ENCODE data around the gene CDK5RAP2. TPM values are rescaled to one million over a fixed set of nuclear protein-coding genes. Genes with fewer than 3 reads are reported as not detected.
"Not testable (repeated sequence)": the region's sequence is repeated elsewhere in the genome, so short reads cannot be mapped to it uniquely, and the experiment has no call there.

CDK5RAP2 gene
- total RNA-seq, 1 donor from 2014 or later, result 48.2 TPM

DNA sequence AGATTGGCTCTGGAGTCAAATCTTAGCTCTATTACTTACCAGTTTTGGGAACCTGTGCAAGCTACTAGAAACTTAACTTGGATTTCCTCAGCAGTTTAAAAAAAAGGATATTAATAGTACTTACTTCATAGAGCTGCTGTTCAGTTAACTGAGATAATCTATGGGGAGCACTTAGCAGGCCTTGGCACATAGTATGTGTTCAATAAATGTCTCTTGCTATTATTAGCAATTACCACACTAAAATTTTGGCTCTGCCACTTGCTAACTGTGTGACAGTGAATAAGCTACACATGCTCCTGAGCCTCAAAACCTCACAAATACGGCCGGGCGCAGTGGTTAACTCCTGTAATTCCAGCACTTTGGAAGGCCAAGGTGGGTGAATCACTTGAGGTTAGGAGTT, 55.9 kb downstream of the CDK5RAP2 start:
- DNase-seq (ENCODE audit: low spot score), result no peak
- intact Hi-C loops (cut with DNase I), result no loop called here

DNA sequence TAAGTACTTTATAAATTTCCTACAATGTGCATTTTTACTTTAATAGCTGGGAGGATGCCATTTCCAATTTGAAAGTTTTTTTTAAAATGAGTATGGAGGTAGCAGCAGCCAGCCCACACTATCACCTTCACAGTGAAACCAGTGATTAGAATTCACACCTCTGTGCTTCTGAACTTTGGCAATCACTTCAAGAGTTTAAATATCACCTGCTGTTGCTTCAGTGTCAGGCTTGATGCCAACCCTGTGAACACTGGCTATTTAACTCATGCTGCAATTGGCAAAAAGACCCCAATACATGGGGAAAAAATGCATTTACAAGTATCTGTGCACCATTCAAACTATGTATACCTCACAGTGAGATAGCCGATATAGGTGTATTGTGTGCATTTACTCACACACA, 57.4 kb downstream of the CDK5RAP2 start:
- intact Hi-C loops (cut with DNase I), result no loop called here
- DNase-seq (ENCODE audit: low spot score), result no peak

DNA sequence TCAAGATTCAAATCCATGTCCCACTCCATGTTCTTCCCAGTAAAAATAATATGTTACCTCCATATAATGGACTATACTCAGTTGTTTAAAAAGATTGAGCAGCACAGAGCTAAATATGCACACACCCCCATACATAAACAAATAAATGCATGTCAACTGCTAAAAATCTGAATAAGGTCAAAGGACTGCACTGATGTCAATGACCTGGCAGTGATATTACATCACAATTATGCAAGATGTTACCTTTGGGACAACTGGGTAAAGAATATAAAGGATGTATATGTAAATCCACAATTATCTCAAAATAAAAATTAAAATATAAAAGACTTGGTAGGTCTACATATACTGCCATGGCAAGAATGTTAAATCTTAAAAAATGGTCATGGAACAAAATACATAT, 57.9 kb downstream of the CDK5RAP2 start:
- no peak for DNase-seq (ENCODE audit: low spot score)
- intact Hi-C loops (cut with DNase I), result no loop called here

DNA sequence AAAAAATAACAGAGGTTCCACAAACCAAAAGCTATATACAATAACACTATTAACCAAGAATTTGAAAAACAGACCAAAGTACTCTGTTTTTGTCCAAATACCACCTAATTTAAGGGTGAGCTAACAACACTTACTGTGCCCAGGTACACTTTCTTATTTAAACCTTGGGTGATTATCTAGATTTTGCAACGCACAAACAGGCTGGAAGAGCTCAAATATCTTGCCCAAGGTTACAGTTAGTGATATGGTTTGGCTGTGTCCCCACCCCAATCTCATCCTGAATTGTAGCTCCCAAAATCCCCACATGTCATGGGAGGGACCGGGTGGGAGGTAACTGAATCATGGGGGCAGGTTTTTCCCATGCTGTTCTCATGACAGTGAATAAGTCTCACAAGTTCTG, 58.9 kb downstream of the CDK5RAP2 start:
- intact Hi-C loops (cut with DNase I), result no loop called here

GRCh38 chr9:120515996-120516395, 64.0 kb downstream of the CDK5RAP2 start:
- DNase-seq (ENCODE audit: low spot score); intact Hi-C loops (cut with DNase I): not testable (repeated sequence)

More for the DNA sequence above, 58.9 kb downstream of the CDK5RAP2 start:
- DNase-seq (ENCODE audit: low spot score), result no peak

DNA sequence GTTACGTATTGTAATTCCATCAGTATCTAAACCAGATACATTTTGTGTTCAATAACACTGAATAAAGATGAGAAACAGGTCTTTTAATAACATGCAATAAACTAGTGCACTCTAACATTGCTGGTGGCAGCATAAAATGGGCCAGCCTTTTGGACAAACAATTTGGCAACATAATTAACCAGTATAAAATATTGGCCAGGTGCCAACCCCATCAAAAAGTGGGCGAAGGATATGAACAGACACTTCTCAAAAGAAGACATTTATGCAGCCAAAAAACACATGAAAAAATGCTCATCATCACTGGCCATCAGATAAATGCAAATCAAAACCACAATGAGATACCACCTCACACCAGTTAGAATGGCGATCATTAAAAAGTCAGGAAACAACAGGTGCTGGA, 64.5 kb downstream of the CDK5RAP2 start:
- intact Hi-C loops (cut with DNase I); DNase-seq (ENCODE audit: low spot score): not testable (repeated sequence)

DNA sequence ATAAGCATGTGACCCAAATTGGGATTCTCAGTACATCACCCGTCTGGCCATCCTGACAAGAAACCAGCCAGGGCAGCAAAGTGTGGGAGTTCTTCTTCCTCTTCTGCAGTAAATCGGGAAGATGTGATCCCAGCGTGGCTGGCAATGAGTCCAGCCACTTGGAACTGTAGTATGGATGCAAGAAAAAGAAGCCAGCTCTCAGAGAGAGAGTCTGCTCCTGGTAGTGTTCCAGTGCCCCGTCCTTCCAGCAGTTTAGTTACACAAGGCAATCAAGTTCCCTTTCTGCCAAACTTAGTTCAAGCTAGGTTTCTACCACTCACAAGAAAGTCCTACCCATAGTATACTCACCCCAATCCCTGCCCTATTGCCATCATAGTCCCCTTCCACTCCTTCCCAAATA, 65.6 kb downstream of the CDK5RAP2 start:
- DNase-seq (ENCODE audit: low spot score), result no peak
- intact Hi-C loops (cut with DNase I), result no loop called here

DNA sequence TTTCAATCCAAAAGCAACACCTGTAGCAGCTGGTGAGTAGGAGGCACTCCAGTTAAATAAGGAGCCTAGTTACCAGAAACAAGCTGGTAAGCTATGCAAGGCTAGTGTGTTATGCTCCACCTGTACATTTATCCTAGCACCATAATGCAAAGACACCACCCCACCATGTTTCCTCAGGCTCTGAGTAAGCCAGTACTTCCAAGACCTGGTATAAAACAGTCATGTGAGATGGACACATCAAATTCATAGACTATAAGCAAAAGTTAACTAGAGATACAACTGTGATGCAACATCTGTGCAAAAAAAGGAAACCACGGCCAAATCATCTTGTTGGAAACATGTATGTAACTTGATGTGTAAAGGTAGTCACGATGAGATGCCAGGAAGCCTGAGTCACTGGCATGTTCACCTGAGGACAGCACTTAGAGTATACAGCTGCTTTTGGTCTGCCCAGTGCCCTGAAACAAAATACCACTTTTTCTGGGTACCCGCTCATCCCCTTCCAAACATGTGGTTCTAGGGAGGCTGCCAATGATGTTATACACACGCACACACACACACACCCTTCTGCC, 66.1 kb downstream of the CDK5RAP2 start:
- no peak for DNase-seq (ENCODE audit: low spot score)
- intact Hi-C loops (cut with DNase I), result no loop called here

GRCh38 chr9:120510816-120511215, 69.2 kb downstream of the CDK5RAP2 start:
- intact Hi-C loops (cut with DNase I), result no loop called here
- DNase-seq (ENCODE audit: low spot score), result no peak

GRCh38 chr9:120507936-120508510, 71.9 kb downstream of the CDK5RAP2 start:
- DNase-seq (ENCODE audit: low spot score), result no peak
- intact Hi-C loops (cut with DNase I), result no loop called here

GRCh38 chr9:120505186-120505585, 74.8 kb downstream of the CDK5RAP2 start:
- no peak for DNase-seq (ENCODE audit: low spot score)
- intact Hi-C loops (cut with DNase I), result no loop called here

GRCh38 chr9:120500733-120501132, 79.2 kb downstream of the CDK5RAP2 start:
- intact Hi-C loops (cut with DNase I), result no loop called here
- no peak for DNase-seq (ENCODE audit: low spot score)

DNA sequence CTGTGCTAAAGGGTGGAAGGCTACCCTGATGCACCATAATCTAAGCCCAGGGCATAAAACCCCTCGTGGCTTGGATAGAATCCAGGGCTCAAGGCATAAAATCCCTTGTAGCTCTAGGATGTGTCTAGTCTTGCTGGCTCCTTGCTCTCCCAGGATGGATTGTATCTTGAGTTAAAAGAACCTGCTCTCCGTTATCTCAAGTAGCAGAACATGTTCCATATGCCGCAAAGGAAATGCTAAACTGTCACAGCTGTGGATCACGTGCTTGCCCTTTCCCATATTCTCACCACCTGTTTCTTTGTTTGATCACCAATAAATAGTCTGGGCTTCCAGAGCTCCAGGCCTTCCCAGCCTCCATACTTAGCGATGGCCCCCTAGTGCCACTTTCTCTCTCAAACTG, 82.1 kb downstream of the CDK5RAP2 start:
- DNase-seq (ENCODE audit: low spot score); intact Hi-C loops (cut with DNase I): not testable (repeated sequence)

DNA sequence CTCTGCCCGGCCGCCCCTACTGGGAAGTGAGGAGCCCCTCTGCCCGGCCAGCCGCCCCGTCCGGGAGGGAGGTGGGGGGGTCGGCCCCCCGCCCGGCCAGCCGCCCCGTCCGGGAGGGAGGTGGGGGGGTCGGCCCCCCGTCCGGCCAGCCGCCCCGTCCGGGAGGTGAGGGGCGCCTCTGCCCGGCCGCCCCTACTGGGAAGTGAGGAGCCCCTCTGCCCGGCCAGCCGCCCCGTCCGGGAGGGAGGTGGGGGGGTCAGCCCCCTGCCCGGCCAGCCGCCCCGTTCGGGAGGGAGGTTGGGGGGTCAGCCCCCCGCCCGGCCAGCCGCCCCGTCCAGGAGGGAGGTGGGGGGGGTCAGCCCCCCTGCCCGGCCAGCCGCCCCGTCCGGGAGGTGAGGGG, 83.5 kb downstream of the CDK5RAP2 start:
- intact Hi-C loops (cut with DNase I); DNase-seq (ENCODE audit: low spot score): not testable (repeated sequence)

DNA sequence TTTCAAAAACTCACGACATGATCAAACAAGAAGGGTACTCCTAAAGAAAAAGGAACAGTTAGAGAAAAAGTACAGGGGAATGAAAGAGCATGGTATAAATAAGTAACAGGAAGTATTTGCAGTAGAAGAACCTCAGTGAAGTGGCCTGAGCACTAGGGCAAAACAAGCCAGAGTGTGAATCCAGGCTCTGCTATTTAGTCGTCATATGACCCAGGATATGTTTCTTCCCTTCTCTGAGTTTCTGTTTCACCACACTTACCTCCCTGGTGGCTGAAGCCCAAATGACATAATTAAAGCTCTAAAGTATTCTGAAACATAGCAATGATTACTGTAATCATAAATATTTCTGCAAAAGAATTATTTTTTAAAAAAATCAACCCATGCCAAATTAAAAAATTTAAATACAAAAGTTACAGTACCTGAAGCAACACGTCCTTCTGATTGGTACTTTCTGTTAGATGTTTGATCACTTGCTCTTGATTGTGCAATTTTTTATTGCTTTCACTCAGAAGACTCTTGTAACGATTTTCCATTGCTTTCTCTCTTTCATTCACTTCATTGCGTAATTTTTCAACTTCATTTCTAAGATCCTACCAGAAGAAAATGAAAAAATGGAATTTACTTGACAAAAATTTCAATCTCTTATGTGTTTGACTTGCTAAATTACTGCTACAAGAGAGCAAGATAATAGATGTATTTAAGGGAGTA, 88.9 kb downstream of the CDK5RAP2 start:
- no peak for DNase-seq (ENCODE audit: low spot score)
- intact Hi-C loops (cut with DNase I), result no loop called here

- intact Hi-C loops (cut with DNase I), result no loop called here
- DNase-seq (ENCODE audit: low spot score), result no peak
These were observed 93.1 kb downstream of the CDK5RAP2 start for GRCh38 chr9:120486835-120487234.

- no peak for DNase-seq (ENCODE audit: low spot score)
- intact Hi-C loops (cut with DNase I), result no loop called here
These were observed 93.6 kb downstream of the CDK5RAP2 start for GRCh38 chr9:120486347-120486746.

- intact Hi-C loops (cut with DNase I), result no loop called here
- no peak for DNase-seq (ENCODE audit: low spot score)
These were observed 94.2 kb downstream of the CDK5RAP2 start for GRCh38 chr9:120485788-120486187.

DNA sequence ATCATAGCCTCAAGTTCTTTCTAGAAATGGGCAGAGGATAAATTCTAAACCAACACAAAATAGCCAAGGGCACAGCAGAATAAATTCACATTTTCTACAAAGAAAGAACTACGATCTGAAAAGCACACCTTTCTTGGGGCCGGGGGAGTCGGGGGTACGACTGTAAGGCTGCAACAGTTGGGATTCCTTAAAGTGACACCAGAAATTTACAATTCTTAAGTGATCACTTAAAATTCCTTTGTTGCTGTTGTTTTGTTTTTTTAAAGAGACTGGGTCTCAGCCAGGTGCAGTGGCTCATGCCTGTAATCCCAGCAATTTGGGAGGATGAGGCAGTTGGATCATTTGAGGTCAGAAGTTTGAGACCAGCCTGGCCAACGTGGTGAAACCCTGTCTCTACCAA, 95.8 kb downstream of the CDK5RAP2 start:
- no peak for DNase-seq (ENCODE audit: low spot score)
- intact Hi-C loops (cut with DNase I), result no loop called here

- no peak for DNase-seq (ENCODE audit: low spot score)
- intact Hi-C loops (cut with DNase I), result no loop called here
These were observed 97.4 kb downstream of the CDK5RAP2 start for GRCh38 chr9:120482424-120483186.
